ENCODE results near the gene PHF3.

PHF3 gene

DNA sequence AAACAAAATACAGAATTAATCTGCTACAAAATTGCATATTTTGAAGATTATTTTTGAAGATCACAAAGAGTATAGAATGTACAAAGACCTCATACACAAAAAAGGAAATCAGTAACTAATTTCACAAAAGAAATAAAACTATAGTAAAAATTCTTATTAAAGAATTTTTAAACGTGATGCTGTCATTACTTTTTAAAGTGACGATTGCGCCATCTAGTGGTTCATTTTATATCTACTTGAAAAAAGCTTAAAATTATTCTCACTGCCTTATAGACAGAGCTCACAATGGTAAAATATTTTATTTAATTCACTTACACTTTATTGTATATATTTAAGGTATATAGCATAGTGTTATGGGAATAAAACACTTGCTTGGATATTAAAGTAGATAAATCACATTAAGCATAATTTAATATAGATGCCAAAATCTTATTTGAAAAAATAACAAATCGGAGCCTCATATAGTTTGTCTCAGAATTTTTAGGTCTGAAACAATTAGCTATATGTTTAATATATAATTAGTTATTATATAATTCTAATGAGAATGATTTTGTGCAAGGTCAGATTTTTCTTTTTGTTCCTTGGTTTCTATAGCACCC, 128.8 kb downstream of the PHF3 start:
- DNase-seq (ENCODE audit: low spot score), result peak; percentile 45

Data from cerebellar cortex (tissue), 1 donor.